Activated T-cell treated with anti-CD3 and anti-CD28 coated beads for 1 hour (primary cell): ENCODE data around the gene TMEFF2.

Experiments used
- DNase-seq: peaks from one replicate; pipeline ENCODE4 v3.0.0-alpha.2; 2020; ENCODE audit warnings: low read depth

Gene TMEFF2

GRCh38 chr2:192013211-192013610 lies 181.5 kb downstream of the TMEFF2 start:
- no peak for DNase-seq

DNA sequence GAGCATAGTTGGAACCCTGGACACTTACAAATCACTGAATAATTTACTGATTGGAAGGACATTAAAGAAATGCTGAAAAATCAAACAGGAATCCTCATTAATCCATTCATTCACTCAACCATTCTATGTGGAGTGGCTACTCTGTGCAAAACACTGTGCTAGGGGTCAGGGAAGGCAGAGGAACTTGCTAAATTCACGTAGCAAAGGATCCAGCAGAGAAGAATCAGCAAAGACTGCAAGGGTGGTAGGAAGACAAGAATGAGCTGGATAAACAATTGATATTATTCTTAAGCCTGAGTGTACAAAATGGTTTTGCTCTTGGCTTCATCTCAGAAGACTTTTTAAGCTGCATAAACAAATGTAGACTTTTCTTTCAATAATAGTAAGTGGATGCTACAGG lies 183.5 kb downstream of the TMEFF2 start:
- no peak for DNase-seq

DNA sequence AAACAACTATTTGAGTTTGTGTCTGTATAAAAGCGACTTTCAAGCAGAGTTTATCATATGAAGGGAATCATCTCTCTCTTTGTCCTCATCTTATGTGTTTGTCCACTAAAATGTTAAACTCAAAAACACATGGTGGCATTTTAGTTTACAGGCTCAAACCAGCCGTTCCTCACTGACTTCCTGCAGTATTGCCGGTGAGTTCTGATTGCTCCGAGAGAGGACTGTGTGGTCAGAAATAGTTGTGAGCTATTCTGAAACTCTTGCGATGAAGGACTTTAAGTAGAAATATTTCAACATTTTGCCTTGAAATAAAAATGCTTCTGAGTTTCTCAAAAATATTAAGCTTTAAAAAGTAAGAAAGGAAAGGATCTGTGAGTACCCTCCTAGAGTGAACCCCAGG lies 184.7 kb downstream of the TMEFF2 start:
- DNase-seq = no peak

- no peak for DNase-seq
Observed at GRCh38 chr2:192007581-192008228, 187.0 kb downstream of the TMEFF2 start.

DNA sequence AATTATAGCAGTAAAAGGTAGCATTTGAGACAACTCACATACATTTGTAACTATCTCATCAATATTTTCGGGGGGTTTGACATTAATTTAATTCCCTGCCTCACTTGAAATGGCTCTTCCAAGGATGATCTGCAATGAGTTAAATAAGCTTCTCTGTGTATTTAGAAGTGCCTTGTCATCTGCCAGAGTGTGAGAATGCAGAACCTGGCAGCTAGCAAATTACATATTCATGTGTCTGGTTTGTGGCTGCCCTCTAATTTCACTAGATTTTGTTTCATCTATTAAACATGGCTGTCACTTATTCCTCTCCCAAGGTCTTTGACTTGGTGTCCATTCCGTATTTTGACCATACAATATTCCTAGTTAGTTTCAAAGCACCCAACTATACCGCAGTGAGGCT lies 189.5 kb downstream of the TMEFF2 start:
- DNase-seq = no peak

- DNase-seq = no peak
Observed at GRCh38 chr2:192004188-192004963, 190.4 kb downstream of the TMEFF2 start.

GRCh38 chr2:192002418-192002817 lies 192.3 kb downstream of the TMEFF2 start:
- no peak for DNase-seq

DNA sequence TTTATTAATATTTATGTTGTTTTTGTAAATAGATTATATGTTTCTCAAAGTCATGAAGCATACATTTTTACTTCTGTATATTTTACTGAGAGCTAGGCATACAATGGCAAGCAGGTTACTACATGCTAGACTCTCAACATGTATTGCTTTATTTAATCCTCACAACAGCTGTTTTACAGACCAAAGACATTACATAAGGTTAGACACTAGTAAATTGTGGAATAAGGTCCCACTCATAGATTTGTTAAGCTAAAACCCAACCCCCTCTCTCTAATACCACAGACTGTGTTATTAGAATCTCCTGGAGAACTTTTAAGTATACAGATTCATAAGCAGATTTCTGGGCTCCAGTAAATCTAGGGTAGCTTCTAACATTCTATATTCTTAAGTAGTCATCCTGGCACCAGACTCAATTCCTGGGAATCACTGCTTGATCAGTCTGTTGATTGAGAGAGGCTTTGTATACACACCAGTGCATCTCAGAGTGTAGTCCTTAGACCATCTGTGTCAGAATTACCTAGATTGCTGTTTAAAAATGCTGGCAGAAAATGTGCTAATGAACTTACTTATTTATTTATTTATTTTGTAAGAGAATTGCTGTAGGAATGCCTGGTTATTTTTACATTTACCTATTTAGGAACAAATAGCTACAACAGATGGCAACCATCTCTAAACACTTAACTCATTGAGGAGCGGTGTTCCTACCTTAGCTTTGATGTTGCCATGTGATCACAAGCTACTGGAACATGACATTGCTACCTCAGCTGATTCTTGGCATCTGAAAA lies 194.3 kb downstream of the TMEFF2 start:
- no peak for DNase-seq

DNA sequence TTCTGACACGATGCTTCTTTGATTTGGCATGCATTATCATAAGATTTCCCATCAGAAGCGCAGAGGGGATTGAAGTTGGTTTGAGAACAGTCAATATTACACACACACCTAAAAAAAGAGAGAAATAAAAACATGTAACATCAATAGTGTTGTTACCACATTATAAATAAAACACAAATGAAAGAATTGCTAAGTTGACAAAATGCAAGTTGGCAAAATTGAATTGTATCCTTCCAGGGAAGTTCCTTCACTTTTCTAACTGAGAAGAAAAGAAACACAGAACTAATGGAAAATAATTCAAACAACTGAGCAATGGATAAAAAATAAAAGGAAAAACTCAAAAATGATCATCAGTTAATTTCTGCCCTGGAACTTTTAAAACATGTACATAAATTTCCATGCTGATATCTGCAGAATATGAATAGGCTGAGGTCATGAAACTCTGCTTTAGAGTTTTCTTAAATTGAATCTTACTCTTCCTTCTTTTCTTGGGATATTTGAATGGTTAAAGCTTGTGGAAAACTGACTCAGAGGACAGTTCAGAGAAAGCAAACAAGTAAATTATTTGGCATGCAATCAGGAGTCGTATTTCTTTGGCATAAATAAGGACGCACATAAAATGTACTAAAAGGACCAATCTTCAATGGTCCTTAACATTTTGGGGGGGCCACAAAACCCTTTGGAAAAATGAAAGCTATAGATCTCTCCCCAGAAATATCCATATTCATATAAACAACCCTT lies 195.5 kb downstream of the TMEFF2 start:
- no peak for DNase-seq

- no peak for DNase-seq
Observed at GRCh38 chr2:191995285-191995684, 199.4 kb downstream of the TMEFF2 start.

DNA sequence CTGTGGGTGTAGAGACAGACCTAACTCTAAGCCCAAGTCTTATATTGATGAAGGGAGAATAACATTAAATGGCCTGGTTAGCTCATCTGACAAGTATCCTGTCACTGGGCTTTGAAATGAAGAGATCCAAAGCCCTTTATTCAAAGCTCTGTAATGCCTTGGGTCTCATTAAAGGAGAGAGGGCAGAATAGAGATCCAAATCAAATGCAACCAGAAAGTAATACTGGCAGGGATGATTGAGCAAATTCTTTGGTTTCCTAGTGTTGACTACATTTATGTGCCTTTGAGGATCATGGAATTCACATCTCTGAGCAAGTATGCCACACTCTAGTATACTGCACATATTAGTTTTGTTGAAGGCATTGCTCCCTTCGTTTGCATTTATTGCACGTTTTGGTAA lies 200.0 kb downstream of the TMEFF2 start:
- DNase-seq = no peak

DNA sequence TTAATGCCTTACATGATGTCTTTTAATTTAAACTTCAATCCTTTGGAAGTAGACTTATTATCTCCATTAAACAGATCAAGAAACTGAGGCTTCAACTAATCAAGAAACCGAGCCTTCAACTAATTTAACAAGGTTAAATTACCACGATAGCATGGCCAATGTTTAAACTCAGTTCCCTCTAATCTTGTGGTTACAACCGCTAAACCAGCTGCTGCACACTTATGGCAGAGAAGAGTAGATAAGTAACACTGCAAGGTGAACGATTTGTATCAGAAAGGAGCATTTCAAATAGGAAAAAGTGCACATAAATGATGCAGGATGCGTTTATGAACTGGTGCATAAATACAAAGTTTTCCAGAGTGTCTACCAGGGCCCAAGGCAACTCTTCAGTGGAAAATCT lies 203.3 kb downstream of the TMEFF2 start:
- DNase-seq = no peak

GRCh38 chr2:191985740-191986139 lies 209.0 kb downstream of the TMEFF2 start:
- DNase-seq = no peak

DNA sequence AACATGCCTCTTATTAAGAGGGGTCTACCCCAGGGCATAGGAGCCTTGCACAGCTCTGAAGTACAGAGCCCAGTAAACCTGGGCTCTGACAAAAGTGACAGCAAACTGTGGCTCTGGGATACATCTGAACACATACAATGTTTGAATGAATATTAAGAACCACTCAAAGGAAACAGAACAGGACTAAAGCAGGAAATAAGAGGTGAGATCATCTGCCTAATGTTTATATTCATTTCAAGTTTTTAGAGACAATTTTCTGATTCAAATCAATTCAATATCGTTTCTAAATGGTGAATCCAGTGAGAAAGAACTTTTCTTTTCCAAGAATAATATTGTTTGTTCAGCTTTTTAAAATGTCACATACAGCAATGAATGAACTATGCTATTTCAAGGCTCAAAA lies 211.1 kb downstream of the TMEFF2 start:
- DNase-seq = no peak

- no peak for DNase-seq
Observed at GRCh38 chr2:191983186-191983585, 211.5 kb downstream of the TMEFF2 start.

- DNase-seq = no peak
Observed at GRCh38 chr2:191981706-191982105, 213.0 kb downstream of the TMEFF2 start.

DNA sequence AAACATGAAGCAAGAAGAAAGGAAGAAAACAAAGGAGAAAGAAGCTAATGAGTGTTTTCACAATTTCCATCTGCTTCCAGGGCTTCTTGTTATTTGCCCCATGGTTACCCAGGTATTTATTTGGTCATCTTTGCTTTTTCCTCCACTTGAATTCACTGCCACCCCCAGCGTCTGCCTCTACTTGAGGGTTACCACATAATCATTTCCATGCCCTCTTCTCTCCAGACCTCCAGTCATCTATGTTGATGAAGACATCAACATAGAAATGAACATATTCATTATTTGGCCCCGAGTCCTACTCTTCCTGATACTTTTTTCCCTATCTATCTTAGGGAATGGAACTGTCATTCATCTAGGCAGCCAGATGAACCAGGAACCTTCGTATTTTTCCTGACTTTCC lies 214.2 kb downstream of the TMEFF2 start:
- DNase-seq = no peak

DNA sequence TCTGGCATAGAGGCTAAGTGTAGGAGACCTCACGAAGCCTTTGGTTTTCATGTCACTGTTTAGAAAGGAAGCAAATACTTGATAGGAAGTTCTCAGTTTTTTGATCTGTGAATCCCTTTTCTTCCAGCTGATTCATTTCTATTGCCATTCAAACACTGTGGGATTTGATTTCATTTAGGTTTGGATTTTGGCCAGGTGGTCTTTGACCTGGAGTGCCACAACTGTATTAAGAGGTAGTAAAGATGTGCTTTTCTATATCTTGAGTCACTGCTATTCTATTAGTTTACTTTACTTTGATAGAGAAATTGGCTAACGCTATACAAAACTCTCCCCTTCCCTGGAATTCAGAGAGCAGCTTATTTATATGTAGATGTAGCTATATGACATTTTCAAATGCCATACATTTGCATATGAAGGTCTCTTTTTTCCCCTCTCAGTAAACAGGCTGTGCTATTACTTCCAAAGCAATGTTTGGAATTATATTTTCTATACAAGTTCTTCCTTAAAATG lies 215.5 kb downstream of the TMEFF2 start:
- no peak for DNase-seq

- DNase-seq = no peak
Observed at GRCh38 chr2:191977754-191978153, 217.0 kb downstream of the TMEFF2 start.

GRCh38 chr2:191976436-191976835 lies 218.3 kb downstream of the TMEFF2 start:
- DNase-seq = no peak

GRCh38 chr2:191974676-191975075 lies 220.1 kb downstream of the TMEFF2 start:
- DNase-seq = no peak

GRCh38 chr2:191970867-191971266 lies 223.9 kb downstream of the TMEFF2 start:
- no peak for DNase-seq
